Neural cell (in vitro differentiated cells): ENCODE data around the gene GSK3B. TPM values are rescaled to one million over a fixed set of nuclear protein-coding genes. Genes with fewer than 3 reads are reported as not detected.

Source experiments
- H2AFZ ChIP-seq: fragments of 200-600, 300-800 bp; sonication (generic), shearing (Covaris generic); 2 replicates; pipeline ENCODE4 v1.6.0; 2014; ENCODE audit warnings: low read depth, mild to moderate bottlenecking, antibody characterized with exemption, low read length, moderate library complexity
- H3F3A ChIP-seq: fragments of 200-600 bp; shearing (Covaris generic); 2 replicates; pipeline ENCODE4 v1.6.1; 2016; ENCODE audit warnings: mild to moderate bottlenecking, moderate library complexity, mixed read lengths, antibody characterized with exemption, low read length; ENCODE audit not compliant: insufficient read depth, poor library complexity, severe bottlenecking
- H3K27ac ChIP-seq: fragments of 200-600, 300-800 bp; sonication (generic), shearing (Covaris generic); 2 replicates; pipeline ENCODE4 v1.5.1; 2014; ENCODE audit warnings: mild to moderate bottlenecking, low read length, moderate library complexity
- H3K27me3 ChIP-seq: fragments of 300-800, 200-600 bp; sonication (generic), shearing (Covaris generic); 2 replicates; pipeline ENCODE4 v1.6.0; 2014; ENCODE audit warnings: mild to moderate bottlenecking, low read depth, low read length, moderate library complexity; ENCODE audit not compliant: insufficient read depth
- H3K36me3 ChIP-seq: fragments of 300-800, 200-600 bp; sonication (generic), shearing (Covaris generic); 2 replicates; pipeline ENCODE4 v1.5.1; 2014; ENCODE audit warnings: mild to moderate bottlenecking, antibody characterized with exemption, low read length, moderate library complexity; ENCODE audit not compliant: insufficient read depth
- H3K4me2 ChIP-seq: fragments of 300-800, 200-600 bp; sonication (generic), shearing (Covaris generic); 2 replicates; pipeline ENCODE4 v1.6.0; 2014; ENCODE audit warnings: mild to moderate bottlenecking, low read length
- H3K4me3 ChIP-seq: fragments of 300-800, 200-600 bp; sonication (generic), shearing (Covaris generic); 2 replicates; pipeline ENCODE4 v1.5.1; 2014; ENCODE audit warnings: mild to moderate bottlenecking, low read length, moderate library complexity
- H3K79me2 ChIP-seq: fragments of 200-600 bp; shearing (Covaris generic); replicated peaks from 2 replicates; pipeline ENCODE4 v1.6.0; 2014; ENCODE audit warnings: mild to moderate bottlenecking, low read length, moderate library complexity; ENCODE audit not compliant: insufficient read depth
- H3K9ac ChIP-seq: fragments of 300-800, 200-600 bp; sonication (generic), shearing (Covaris generic); 2 replicates; pipeline ENCODE4 v1.6.1; 2016; ENCODE audit warnings: mild to moderate bottlenecking, low read length, mixed read lengths
- H3K9me2 ChIP-seq: fragments of 200-600 bp; shearing (Covaris generic); 2 replicates; pipeline ENCODE4 v1.6.1; 2016; ENCODE audit warnings: mild to moderate bottlenecking, low read length, mixed read lengths; ENCODE audit not compliant: insufficient read depth
- H3K9me3 ChIP-seq: fragments of 200-600, 300-800 bp; sonication (generic), shearing (Covaris generic); 2 replicates; pipeline ENCODE4 v1.6.1; 2016; ENCODE audit warnings: mild to moderate bottlenecking, mixed run types, low read length, moderate library complexity, mixed read lengths
- H4K20me1 ChIP-seq: fragments of 200-600 bp; shearing (Covaris generic); 2 replicates; pipeline ENCODE4 v1.6.1; 2016; ENCODE audit warnings: mild to moderate bottlenecking, mixed run types; ENCODE audit not compliant: insufficient read depth
- CTCF ChIP-seq: fragments of 450-650 bp; IDR thresholded peaks from 2 replicates; pipeline ENCODE4 v1.5.1; 2014; ENCODE audit warnings: antibody characterized with exemption, mild to moderate bottlenecking, moderate library complexity; ENCODE audit not compliant: poor library complexity, severe bottlenecking
- EP300 ChIP-seq: fragments of 450-650 bp; conservative IDR thresholded peaks from 2 replicates; pipeline ENCODE4 v1.6.1; 2014; ENCODE audit warnings: antibody characterized with exemption, mild to moderate bottlenecking, moderate library complexity; ENCODE audit not compliant: poor library complexity, severe bottlenecking
- EZH2 ChIP-seq: fragments of 200-600, 300-800 bp; shearing (Covaris generic), sonication (generic); IDR thresholded peaks from 2 replicates; pipeline ENCODE4 v1.6.1; 2014; ENCODE audit warnings: antibody characterized with exemption, low read length, borderline replicate concordance, mild to moderate bottlenecking; ENCODE audit not compliant: insufficient read depth, poor library complexity, severe bottlenecking
- MXI1 ChIP-seq: fragments of 450-650 bp; conservative IDR thresholded peaks from 2 replicates; pipeline ENCODE4 v1.6.1; 2014; ENCODE audit warnings: antibody characterized with exemption, mild to moderate bottlenecking; ENCODE audit not compliant: poor library complexity, severe bottlenecking
- POLR2AphosphoS5 ChIP-seq: IDR thresholded peaks from 2 replicates; pipeline ENCODE4 v1.6.1; 2012
- RAD21 ChIP-seq: fragments of 450-650 bp; conservative IDR thresholded peaks from 2 replicates; pipeline ENCODE4 v1.6.1; 2014; ENCODE audit warnings: antibody characterized with exemption, mild to moderate bottlenecking, moderate library complexity
- REST ChIP-seq: IDR thresholded peaks from 2 replicates; pipeline ENCODE4 v1.6.1; 2012; ENCODE audit warnings: borderline replicate concordance
- SMC3 ChIP-seq: fragments of 450-650 bp; conservative IDR thresholded peaks from 2 replicates; pipeline ENCODE4 v1.6.1; 2014; ENCODE audit warnings: antibody characterized with exemption, mild to moderate bottlenecking, moderate library complexity; ENCODE audit not compliant: poor library complexity
- TAF1 ChIP-seq: IDR thresholded peaks from 2 replicates; pipeline ENCODE4 v1.6.1; 2012; ENCODE audit warnings: low read depth
- polyA plus RNA-seq: library from polyadenylated mRNA; depleted of rRNA; stranded (reverse); fragments of >200 nt; gene quantifications from 2 replicates; pipeline ENCODE4 v1.2.3, GENCODE V29; 2014

The GSK3B gene
- polyA plus RNA-seq, 1 donor from 2014 or later, result 48.5 TPM

GRCh38 chr3:119977353-119977752, 116.9 kb downstream of the GSK3B start:
- no peaks in the 10 kb centered on the region for H3K36me3 ChIP-seq
- H3K4me2 ChIP-seq, result no peak overlapping the region
- H3K4me3 ChIP-seq, result no peak overlapping the region
- no peaks in the 10 kb centered on the region for H3K27me3 ChIP-seq
- no peak overlapping the region for H3K27ac ChIP-seq
- H2AFZ ChIP-seq, result no peak overlapping the region
- peaks cover 5% of the 10 kb centered on the region for H4K20me1 ChIP-seq
- H3F3A ChIP-seq, result no peaks in the 10 kb centered on the region
- TF ChIP-seq REST, result no peak
- no peak for TF ChIP-seq EP300
- TF ChIP-seq POLR2AphosphoS5, result no peak
- TF ChIP-seq SMC3, result no peak
- no peak for TF ChIP-seq TAF1
- no peak for TF ChIP-seq CTCF
- TF ChIP-seq RAD21, result no peak
- TF ChIP-seq MXI1, result no peak
- no peak for TF ChIP-seq EZH2
- H3K9me2 ChIP-seq, result no peaks in the 10 kb centered on the region
- H3K9me3 ChIP-seq, result no peaks in the 10 kb centered on the region
- peaks cover 71% of the 10 kb centered on the region for H3K79me2 ChIP-seq
- H3K9ac ChIP-seq, result no peak overlapping the region

GRCh38 chr3:119976214-119976613, 118.0 kb downstream of the GSK3B start:
- no peaks in the 10 kb centered on the region for H3K36me3 ChIP-seq
- no peaks in the 10 kb centered on the region for H3K27me3 ChIP-seq
- H2AFZ ChIP-seq, result no peak overlapping the region
- no peak overlapping the region for H3K4me3 ChIP-seq
- TF ChIP-seq EP300 (no peak), TAF1 (no peak), SMC3 (no peak), EZH2 (no peak), MXI1 (no peak), CTCF (no peak), POLR2AphosphoS5 (no peak), REST (no peak), RAD21 (no peak)
- H3K9ac ChIP-seq, result no peak overlapping the region
- H4K20me1 ChIP-seq, result peaks cover 5% of the 10 kb centered on the region
- H3K9me2 ChIP-seq, result no peaks in the 10 kb centered on the region
- no peak overlapping the region for H3K4me2 ChIP-seq
- H3F3A ChIP-seq, result no peaks in the 10 kb centered on the region
- H3K27ac ChIP-seq, result no peak overlapping the region
- no peaks in the 10 kb centered on the region for H3K9me3 ChIP-seq
- H3K79me2 ChIP-seq, result peaks cover 73% of the 10 kb centered on the region
